NCI-H2107 (cell line): ENCODE data around the gene FGF21.
A peak's percentile ranks its signal among the peaks of the same experiment; 100 is the strongest.
"Not testable (repeated sequence)": the region's sequence is repeated elsewhere in the genome, so short reads cannot be mapped to it uniquely, and the experiment has no call there.

Source experiments
- DNase-seq: peaks from one replicate; lab custom pipeline; 2025; lab: John Stamatoyannopoulos, UW

FGF21 gene

DNA sequence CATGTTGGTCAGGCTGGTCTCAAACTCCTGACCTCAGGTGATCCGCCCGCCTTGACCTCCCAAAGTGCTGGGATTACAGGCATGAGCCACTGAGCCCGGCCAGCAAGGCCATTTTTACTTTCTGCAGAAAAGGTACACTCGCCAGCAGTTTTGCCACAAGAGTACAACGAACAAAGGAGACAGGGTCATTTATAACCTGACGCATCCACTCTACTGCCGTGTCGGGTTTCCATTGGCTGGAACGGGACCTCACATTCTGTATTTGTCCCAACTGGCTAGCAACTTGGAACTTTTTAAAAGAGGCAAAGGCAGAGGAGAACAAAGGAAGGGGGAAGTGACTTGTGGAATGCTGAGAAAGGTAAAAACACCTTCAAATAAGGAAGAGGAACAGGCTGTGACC lies 32.0 kb downstream of the FGF21 start:
- DNase-seq, result not testable (repeated sequence)

DNA sequence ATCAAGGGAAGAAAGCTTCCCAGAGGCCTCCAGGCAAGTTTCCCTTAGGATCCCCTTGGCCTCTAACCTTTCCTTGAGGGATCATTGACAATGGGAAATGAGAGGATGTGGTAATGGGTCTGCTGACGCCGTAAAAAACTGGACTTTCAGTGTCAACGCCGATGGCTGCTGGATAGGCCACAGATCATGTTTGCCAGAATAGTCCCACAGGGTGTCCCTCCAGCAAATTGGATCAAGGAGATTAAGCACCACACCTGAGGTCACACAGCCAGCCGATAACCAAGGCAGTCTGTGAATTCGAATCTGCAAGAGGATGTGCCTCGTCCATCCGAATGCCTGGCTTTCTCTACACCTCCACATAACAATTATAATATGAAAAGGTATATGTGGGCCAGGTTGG lies 37.9 kb downstream of the FGF21 start:
- no peak for DNase-seq

DNA sequence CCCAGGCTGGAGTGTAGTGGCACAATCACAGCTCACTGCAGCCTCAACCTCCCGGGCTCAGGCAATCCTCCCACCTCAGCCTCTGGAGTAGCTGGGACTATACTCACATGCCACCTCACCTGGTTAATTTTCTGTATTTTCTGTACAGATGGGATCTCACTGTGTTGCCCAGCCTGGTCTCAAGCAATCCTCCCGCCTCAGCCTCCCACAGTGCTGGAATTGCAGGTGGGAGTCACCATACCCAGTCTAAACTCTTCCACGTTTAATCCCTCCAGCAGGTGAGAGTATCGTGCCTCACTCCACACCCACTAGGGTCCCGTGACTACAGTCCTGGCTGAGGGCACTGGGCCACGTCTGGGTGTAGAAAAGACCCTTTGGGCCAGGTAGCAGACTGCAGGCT lies 39.0 kb downstream of the FGF21 start:
- no peak for DNase-seq

DNA sequence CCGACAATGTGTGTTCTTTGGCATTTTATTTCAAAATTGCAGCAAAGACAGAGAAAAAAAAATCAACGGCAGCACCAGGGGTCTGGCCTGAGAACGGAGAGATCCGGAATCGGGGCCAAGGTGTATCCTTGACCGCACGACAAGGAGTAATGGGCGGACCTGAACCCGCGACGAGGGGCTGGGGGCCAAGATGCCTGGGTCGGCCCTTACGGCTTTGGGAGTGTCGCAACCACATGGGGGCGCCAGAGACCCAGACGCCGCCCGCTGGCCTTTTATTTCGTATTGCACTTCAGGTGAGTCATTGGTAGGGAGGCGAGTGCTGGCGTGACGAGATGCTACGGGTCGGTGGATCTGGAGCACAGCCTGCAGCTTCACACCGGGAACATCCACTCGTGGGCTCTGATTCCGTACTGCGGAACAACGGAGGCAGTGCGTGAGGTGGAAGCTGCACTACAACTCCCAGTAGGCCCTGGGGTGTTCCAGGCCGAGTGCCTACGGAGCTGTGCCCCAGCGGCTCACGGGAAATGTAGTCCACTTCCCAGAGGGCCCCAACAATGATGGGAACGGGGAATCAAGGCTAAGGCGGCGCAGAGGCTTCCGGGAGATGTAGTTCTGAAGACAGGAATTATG lies 39.8 kb downstream of the FGF21 start:
- DNase-seq, result peak; percentile 82

DNA sequence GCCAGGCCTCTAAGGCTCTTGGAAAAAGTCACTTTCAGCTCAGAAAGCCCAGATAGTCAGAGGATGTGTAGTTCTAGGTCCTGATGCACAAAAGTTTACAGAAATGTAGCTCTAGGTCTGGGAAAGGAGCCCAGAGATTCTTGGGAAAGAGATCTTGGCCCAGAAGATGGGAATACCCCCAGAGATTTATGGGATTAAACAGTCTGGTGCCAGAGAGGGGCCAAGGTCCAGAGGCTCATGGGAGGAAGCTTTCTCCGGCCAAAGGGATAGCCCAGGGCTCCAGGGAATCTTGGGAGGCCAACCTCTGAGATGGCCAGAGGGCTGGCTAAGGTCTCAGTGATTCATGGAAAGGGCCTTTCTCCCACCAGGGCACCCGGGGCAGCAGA lies 40.4 kb downstream of the FGF21 start:
- DNase-seq, result no peak

DNA sequence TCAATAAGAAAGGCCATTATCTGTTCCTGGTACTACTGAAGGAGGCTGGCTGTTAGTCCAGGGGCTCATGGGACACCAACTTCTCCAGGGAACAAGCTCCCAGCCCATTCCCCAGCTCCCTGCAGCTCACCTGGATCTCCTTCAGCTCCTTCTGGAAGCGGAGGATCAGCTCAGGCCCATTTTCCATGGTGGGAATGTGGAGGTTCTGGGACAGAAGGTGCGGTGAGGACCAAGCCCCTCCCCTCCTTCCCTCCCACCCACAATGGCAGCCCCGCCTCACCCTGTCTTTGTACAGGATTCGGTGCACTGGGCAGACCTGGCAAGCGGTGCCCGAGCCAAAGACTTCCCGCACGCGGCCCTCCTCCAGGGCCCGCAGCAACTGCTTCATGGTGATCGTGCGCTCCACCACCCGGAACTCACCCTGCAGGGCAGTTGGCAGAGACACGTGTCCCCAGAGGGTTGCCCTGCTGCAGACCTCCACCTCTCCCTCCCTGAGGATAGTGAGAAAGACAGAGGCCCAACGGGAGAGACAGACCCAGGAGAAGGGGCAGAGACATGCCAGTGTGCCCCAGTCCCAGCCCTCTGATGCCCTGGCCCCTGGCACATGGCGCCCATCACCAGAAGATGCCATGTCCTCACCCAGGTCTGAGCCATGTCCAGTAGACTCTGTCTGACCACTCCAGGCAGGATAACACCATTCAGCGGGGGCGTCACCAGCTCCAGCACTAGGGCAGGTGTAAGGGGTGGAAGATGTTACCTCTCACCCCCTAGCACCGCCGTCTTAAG lies 41.2 kb downstream of the FGF21 start:
- DNase-seq, result no peak

DNA sequence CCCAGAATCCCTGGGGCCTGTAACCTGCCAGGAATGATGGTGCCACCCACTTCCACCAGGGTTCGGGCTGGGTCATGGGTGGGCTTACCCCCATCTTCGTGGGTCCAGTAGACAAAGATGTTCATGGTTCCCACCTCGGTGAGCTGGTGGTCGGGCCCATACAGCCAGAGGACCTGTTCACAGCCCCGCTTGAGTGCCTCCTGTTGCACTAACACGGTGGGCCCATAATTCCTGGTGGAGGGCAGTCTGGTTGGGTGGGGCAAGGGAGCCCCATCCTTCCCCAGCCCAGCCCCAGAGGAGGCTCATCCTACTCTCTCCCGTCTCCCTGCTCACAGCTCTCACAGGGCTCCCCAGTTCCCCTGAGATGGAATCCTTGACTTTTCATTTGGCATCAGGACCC lies 41.8 kb downstream of the FGF21 start:
- DNase-seq, result no peak

DNA sequence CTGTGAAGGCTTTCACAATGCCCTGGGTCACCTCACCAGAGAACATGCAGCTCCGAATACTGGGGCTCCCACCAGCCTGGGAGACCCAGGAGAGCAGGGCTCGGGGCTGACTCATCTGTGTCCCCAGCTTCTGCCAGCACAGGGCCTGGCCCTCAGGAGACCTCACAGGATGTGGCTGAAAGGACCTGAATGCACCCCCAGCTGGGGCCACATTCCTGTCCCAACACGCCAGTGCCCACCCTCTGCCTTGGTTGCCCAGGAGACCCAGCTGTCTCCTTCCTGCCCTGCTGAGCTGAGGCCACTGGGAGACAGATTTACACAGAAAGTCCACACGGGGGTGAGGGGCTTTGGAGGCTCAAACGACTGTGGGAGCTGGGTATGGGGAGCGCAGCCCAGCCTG lies 43.6 kb downstream of the FGF21 start:
- no peak for DNase-seq

DNA sequence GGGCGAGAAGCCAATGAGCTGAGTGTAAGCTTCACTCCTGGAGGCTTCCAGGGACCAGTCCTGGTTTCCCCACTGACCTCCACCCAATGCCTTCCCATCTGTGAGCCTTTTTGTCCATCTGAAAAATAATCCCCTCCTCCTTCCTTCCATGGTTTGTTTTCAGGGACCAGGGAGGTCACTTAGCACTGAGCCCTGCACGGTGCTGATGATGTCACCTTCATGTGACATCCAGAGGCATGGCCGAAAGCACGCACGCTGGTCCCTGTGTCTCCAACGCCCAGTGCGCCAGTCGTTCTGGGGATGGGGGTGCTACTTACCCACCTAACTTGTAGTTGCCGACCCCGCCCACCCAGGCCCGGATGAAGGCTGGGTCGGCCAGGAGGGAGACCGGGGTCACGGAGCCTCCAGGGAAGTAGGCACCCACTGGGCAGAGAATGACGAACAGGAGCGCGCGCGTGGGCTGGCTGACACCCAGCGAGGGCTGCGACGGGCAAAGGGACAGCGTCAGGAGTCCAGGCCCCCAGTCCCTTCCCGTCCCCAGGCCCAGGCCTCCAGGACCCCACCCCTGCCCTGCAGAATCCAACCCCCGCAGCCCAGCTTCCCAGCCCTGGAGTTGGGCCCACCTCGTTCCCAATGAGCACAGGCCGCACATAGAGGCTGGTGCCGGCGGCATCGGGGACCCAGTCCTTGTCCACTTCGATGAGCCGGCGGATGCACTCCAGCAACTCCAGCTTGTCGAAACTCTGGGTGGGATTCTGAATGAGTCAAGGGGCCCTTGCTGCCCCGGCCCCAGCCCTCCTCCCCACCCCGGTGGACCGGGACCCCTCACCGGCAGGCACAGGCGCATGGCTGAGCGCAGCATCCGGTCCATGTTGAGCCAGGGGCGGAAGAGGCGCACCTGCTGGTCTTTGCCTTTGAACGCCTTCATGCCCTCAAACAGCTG lies 44.3 kb downstream of the FGF21 start:
- no peak for DNase-seq

DNA sequence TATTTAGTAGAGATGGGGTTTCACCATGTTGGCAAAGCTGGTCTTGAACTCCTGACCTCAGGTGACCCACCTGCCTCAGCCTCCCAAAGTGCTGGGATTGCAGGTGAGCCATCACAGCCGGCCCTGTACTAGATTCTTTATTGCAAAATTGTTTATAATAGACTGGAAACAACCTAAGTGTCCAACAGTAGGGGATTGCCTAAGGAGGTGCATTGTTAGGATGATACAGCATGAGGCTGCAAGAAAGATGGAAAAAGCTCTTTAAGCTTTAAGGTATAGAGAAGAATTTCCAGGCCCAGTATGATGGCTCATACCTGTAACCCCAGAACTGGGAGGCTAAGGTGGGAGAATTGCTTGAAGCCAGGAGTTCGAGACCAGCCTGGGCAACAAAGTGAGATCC lies 47.3 kb downstream of the FGF21 start:
- no peak for DNase-seq

DNA sequence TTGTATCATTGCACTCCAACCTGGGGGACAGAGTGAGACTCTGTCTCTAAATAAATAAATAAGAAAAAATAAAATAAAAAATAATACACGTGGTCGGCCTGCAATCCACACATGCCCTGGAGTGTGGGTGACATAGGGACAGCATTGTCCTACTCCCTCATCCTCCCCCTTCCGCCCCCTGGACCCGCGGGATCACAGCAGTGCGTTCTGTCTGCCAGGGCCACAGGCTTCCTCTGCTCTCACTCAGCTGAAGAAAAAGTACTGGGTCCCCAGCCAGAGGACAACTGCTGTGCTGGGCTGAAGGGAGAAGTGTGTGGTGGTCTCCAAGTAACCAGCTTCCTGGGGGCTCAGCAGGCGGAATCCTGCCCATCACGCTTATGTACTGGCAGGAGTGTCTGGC lies 49.2 kb downstream of the FGF21 start:
- DNase-seq, result no peak

DNA sequence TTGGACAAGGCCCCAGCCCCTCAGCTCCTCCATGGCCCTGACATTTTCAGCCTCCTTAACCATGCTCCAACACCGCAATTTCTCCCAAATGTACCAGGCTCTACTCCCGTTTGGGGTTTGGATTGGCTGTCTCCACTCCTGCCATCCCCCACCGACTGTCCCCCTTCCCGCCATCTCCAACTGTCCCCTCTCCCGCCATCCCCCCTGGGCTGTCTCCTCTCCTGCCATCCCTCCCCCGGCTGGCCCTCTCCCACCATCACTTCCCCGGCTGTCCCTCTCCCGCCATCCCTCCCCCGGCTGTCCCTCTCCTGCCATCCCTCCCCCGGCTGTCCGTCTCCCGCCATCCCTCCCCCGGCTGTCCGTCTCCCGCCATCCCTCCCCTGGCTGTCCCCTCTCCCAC lies 50.1 kb downstream of the FGF21 start:
- DNase-seq, result no peak

DNA sequence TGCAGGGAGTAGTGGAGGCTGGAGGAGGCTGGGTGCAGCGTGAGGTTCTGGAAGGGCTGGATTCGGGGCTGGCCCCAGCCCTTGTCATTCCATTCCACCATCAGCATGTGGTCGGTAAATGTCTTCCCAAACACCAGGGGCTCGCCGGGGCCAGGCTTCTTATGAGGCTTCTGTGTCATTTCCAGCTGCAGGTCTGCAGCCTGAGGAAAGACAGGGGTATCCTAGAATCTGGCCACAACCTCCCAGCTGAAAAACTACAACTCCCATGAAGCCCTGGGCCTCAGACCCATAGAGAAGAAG lies 51.1 kb downstream of the FGF21 start:
- no peak for DNase-seq

DNA sequence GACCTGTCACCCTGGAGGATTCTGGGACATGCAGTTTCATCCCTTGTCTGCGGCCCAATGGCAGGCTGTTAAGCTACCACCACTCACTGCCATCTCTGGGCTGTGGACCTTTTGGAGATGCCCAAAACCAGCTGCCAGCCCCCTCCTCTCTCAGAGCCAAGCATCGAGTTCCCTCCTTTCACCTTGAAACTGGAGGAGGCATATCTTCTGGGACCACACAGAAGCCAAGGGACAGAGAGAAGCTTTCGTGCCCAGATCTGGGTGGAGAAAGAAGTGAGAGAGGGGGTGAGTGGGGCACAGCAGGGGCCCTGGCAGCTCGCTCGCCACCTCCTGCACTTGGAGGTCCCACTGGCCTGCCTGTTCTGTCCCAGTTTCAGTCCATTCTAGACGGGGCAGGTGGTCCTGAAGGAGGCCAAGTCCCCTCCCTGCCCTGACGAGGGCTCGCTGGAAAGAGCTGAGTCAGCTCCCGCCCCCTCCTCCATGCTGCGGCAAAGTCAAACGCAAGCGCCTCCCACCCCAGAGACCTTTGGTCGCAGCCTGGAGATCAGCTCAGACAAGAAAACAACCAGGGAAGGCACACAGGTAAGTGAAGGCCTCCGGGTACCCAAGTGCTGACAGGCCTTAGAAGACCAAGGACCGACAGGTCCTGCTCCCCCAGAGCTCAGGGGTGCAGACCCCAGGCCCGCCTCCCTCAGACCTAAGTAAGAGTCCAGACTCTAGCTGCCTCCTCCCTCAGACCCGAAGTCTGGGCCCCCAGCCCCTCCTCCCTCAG lies 51.7 kb downstream of the FGF21 start:
- no peak for DNase-seq

DNA sequence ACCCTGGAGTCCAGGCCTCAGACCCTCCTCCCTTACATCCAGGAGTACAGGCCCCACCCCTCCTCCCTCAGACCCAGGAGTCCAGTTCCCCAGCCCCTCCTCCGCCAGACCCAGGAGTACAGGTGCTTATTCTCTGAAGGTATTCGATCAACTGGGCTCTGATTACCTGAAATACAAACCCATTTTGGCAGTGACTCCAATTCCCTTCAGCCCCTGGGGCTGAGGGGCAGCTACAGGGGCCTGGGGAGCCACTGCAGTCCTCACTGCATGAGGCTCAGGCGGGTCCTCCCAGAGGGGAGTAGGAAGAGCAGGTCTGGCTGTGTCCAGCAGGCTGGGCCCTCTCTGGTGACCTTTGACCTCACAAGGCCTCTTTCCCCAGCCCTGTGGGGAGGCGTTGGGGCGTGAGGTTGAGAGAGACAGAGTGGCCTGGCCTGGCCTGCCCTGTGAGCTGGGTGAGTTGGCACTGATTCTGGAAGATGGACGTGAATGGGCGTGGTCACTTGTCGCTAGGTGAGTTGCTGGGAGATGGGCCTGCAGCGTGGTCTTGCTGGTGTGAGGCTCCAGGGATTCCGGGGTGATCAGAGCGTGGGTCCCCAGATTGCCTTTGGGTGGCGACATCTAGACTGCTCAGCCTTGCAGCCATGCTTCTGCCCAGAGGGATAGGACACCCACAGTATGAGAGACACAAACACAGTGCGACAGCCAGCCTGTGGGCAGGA lies 52.4 kb downstream of the FGF21 start:
- DNase-seq, result no peak
